Amygdala (tissue), 56 donors: ENCODE results near the gene MRM1.

Source experiments
- DNase-seq, 56 donors: peaks; one replicate each; lab custom pipeline; 2025; lab: John Stamatoyannopoulos, UW

Gene MRM1

GRCh38 chr17:36628576-36628975 lies 27.2 kb downstream of the MRM1 start:
- DNase-seq: no peak

GRCh38 chr17:36629252-36629847 lies 28.0 kb downstream of the MRM1 start:
- peak in 54 of 56 donors; percentile 12 to 84 (median 54) for DNase-seq

- DNase-seq: no peak
These were observed 28.7 kb downstream of the MRM1 start for GRCh38 chr17:36629970-36630502.

GRCh38 chr17:36631022-36631421 lies 29.6 kb downstream of the MRM1 start:
- no peak for DNase-seq

- DNase-seq: peak in 2 of 56 donors; percentile 5 to 43
These were observed 31.8 kb downstream of the MRM1 start for GRCh38 chr17:36632916-36633771.

GRCh38 chr17:36640346-36640745 lies 39.0 kb downstream of the MRM1 start:
- no peak for DNase-seq

GRCh38 chr17:36640836-36641235 lies 39.5 kb downstream of the MRM1 start:
- DNase-seq: no peak

GRCh38 chr17:36641331-36641876 lies 40.0 kb downstream of the MRM1 start:
- no peak for DNase-seq

- DNase-seq: no peak
These were observed 40.8 kb downstream of the MRM1 start for GRCh38 chr17:36641877-36642845.

- DNase-seq: no peak
These were observed 41.8 kb downstream of the MRM1 start for GRCh38 chr17:36643086-36643685.

- DNase-seq: no peak
These were observed 44.0 kb downstream of the MRM1 start for GRCh38 chr17:36645422-36645821.

GRCh38 chr17:36647636-36648035 lies 46.3 kb downstream of the MRM1 start:
- DNase-seq: no peak

- DNase-seq: peak in 1 of 56 donors; percentile 9
These were observed 48.9 kb downstream of the MRM1 start for GRCh38 chr17:36650096-36650775.

GRCh38 chr17:36653374-36653773 lies 52.0 kb downstream of the MRM1 start:
- no peak for DNase-seq

- DNase-seq: no peak
These were observed 52.5 kb downstream of the MRM1 start for GRCh38 chr17:36653856-36654255.

GRCh38 chr17:36655726-36656125 lies 54.3 kb downstream of the MRM1 start:
- no peak for DNase-seq

- no peak for DNase-seq
These were observed 56.0 kb downstream of the MRM1 start for GRCh38 chr17:36657390-36657762.

GRCh38 chr17:36657763-36658490 lies 56.5 kb downstream of the MRM1 start:
- peak in 8 of 56 donors; percentile 3 to 19 (median 10) for DNase-seq
